ENCODE data around the gene FAM3D. TPM values are rescaled to one million over a fixed set of nuclear protein-coding genes. Genes with fewer than 3 reads are reported as not detected.

Gene FAM3D
- total RNA-seq, 6 experiments from 2014 or later, result not detected

DNA sequence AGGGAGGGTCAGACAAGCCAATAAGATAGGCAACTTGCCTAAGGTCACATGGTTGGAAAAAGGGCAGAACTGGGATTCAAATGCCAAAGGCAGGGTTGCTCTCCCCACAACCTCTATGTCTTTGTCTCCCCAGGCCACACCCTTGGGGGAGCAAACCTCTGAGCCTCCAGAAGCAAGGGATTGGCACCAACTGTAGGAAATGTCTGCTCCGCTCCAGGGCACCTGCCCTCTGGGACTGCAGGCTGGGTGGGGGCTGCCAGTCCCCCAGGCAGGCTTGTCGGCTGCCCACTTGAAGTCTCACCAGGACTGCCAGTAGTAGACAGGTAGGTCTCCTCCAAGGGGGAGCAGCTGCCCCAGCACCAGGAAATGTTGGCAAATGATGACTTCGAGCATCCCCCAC lies 2.0 kb downstream of the FAM3D start:
- Mint-ChIP-seq H3K27ac (no peak overlapping the region), H3K9me3 (no peaks in the 10 kb centered on the region), H3K27me3 (ENCODE audit: insufficient read depth) (peaks cover 57% of the 10 kb centered on the region), H3K4me3 (no peak overlapping the region), H3K4me1 (ENCODE audit: low read depth) (peaks cover 12% of the 10 kb centered on the region; the same call in 1 of the 2 replicates), H3K36me3 (ENCODE audit: low read depth) (no peaks in the 10 kb centered on the region)
- DNase-seq, result no peak
- TF ChIP-seq, protein P1, sequence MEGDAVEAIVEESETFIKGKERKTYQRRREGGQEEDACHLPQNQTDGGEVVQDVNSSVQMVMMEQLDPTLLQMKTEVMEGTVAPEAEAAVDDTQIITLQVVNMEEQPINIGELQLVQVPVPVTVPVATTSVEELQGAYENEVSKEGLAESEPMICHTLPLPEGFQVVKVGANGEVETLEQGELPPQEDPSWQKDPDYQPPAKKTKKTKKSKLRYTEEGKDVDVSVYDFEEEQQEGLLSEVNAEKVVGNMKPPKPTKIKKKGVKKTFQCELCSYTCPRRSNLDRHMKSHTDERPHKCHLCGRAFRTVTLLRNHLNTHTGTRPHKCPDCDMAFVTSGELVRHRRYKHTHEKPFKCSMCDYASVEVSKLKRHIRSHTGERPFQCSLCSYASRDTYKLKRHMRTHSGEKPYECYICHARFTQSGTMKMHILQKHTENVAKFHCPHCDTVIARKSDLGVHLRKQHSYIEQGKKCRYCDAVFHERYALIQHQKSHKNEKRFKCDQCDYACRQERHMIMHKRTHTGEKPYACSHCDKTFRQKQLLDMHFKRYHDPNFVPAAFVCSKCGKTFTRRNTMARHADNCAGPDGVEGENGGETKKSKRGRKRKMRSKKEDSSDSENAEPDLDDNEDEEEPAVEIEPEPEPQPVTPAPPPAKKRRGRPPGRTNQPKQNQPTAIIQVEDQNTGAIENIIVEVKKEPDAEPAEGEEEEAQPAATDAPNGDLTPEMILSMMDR (IDR thresholded peaks at IDR 0.05), result no peak

DNA sequence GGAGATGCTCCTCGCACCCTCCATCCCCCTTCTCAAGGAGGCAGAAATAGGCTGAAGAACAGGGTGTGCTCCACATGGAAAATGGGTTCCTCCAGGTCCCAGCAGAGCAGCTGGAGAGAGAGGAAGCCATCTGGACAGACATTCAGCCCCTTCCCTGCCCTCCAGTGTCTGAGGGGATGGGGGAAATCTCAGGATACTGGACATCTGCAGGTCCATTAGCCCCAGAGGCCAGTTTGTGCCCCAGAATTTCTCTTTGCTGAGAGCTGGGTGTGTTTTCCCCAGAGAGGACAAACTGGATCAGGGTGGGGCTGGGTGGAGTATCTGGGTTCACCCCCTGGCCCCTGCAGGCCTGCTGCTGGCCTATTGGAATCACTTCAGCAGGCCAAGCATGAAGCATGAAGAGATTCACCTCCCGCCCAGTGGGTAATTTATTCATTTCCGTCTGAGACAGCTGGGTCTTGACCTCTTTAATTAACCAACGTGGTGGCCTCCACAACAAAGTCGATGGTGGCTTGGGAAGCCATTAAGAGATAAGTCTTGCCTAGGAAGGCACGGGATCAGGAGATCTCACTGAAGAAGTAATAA lies 4.6 kb downstream of the FAM3D start:
- H3K4me1 Mint-ChIP-seq (ENCODE audit: low read depth), result peaks cover 11% of the 10 kb centered on the region; the same call in 1 of the 2 replicates
- H3K27ac Mint-ChIP-seq, result no peak overlapping the region
- H3K36me3 Mint-ChIP-seq (ENCODE audit: low read depth), result no peaks in the 10 kb centered on the region
- peaks cover 46% of the 10 kb centered on the region for H3K27me3 Mint-ChIP-seq (ENCODE audit: insufficient read depth)
- DNase-seq, result no peak
- H3K9me3 Mint-ChIP-seq, result no peaks in the 10 kb centered on the region; the same call in 1 of the 2 replicates
- H3K4me3 Mint-ChIP-seq, result no peak overlapping the region
- TF ChIP-seq, protein P1 (IDR thresholded peaks at IDR 0.05), result no peak

DNA sequence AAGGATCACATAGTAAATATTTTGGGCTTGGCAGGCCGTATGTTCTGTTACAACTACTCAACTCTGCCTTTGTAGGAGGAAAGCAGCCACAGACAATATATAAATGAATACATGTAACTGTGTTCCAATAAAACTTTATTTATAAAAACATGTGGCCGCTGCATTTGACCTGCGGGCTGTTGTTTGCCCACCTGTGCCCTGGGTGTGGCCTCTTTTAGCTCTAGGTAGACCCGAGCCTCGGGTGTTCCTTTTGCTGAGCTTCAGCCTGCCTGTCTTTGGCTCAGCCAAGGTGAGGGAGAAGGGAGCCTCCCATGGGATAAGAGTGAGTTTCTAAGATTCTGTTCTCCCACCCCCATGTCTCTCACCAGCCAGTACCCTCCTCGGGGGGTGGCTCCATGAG lies 5.6 kb downstream of the FAM3D start:
- no peak for DNase-seq
- TF ChIP-seq, protein P1 (IDR thresholded peaks at IDR 0.05), result no peak
- no peak overlapping the region for H3K4me3 Mint-ChIP-seq
- H3K27ac Mint-ChIP-seq, result no peak overlapping the region
- peaks cover 52% of the 10 kb centered on the region for H3K27me3 Mint-ChIP-seq (ENCODE audit: insufficient read depth)
- peaks cover 2% of the 10 kb centered on the region; the same call in 1 of the 2 replicates for H3K4me1 Mint-ChIP-seq (ENCODE audit: low read depth)
- H3K36me3 Mint-ChIP-seq (ENCODE audit: low read depth), result no peaks in the 10 kb centered on the region
- no peaks in the 10 kb centered on the region; the same call in 1 of the 2 replicates for H3K9me3 Mint-ChIP-seq

DNA sequence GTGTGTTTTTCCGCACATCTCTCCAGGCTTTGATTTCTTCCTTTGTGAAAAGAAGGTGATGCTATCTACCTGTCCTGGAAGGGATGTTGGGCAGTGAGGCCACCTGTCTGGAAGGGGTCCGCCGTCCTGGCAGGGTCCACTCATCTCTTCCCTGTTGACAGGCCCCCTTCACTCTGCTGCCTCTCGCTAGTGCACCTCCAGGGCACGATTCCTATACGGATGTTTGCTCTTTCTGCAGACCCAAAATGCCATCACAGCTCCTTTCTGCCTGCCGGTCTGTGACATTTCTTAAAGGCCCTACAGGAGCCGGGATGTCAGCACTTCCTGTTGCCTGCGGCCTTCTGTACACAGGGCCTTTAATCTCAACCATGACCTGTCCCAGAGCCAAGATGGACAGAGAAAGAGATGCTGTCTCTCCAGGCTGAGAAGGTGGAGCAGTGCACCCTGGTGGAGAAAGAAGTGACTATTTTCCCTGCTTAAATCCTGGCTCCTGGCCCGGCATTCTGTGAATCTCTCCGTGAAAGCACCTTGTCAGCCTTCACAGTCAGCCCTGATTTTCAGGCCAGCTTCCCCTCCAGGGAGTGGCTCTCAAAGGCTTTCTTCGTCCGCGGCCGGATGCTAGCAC lies 7.4 kb downstream of the FAM3D start:
- TF ChIP-seq, protein P1 (IDR thresholded peaks at IDR 0.05), result peak; percentile 75
- Mint-ChIP-seq H3K4me3 (no peak overlapping the region), H3K27ac (no peak overlapping the region), H3K27me3 (ENCODE audit: insufficient read depth) (peaks cover 57% of the 10 kb centered on the region), H3K9me3 (no peaks in the 10 kb centered on the region; the same call in 1 of the 2 replicates), H3K36me3 (ENCODE audit: low read depth) (no peaks in the 10 kb centered on the region), H3K4me1 (ENCODE audit: low read depth) (no peaks in the 10 kb centered on the region; the same call in 1 of the 2 replicates)
- DNase-seq, result peak; percentile 23

DNA sequence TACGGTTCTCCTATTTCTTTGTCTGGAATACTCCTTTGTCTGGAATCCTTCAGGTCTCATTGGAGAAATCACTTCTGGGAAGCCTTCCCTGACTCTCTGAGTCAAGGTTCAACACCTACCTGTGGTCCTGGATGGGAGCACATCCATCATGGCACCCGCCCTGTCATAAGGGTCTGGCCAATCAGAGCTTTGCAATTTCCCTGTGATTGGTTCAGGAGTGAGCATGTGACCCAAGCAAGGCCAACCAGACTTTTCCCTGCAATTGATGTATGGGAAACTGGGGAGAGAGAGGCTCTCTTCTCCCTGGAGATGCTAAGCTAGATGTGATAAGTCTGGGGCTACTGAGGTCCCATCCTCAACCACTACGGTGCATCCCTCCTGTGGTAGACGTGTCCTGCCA lies 8.1 kb downstream of the FAM3D start:
- TF ChIP-seq, protein P1 (IDR thresholded peaks at IDR 0.05), result no peak
- Mint-ChIP-seq H3K27ac (no peak overlapping the region), H3K4me3 (no peak overlapping the region)

More for the DNA sequence above, 8.1 kb downstream of the FAM3D start:
- DNase-seq, result no peak
- Mint-ChIP-seq H3K36me3 (ENCODE audit: low read depth) (no peaks in the 10 kb centered on the region), H3K9me3 (no peaks in the 10 kb centered on the region; the same call in 1 of the 2 replicates), H3K4me1 (ENCODE audit: low read depth) (no peaks in the 10 kb centered on the region; the same call in 1 of the 2 replicates), H3K27me3 (ENCODE audit: insufficient read depth) (peaks cover 54% of the 10 kb centered on the region)

All from HFFc6 (cell line).